Colonic mucosa (tissue), 4 donors: Measurements from ENCODE around the gene DYNC1I1. TPM values are rescaled to one million over a fixed set of nuclear protein-coding genes. Genes with fewer than 3 reads are reported as not detected.

Experiments
- DNase-seq: peaks from one replicate; pipeline ENCODE4 v3.0.0-alpha.2; 2020
- H3K27ac ChIP-seq: fragments of 200-600 bp; one replicate; pipeline ENCODE4 v1.8.0; 2021
- H3K27me3 ChIP-seq: fragments of 200-600 bp; one replicate; pipeline ENCODE4 v1.8.0; 2021
- H3K36me3 ChIP-seq: fragments of 200-600 bp; one replicate; pipeline ENCODE4 v1.8.0; 2021
- H3K4me1 ChIP-seq: fragments of 200-600 bp; one replicate; pipeline ENCODE4 v1.8.0; 2021; ENCODE audit warnings: mild to moderate bottlenecking
- H3K4me3 ChIP-seq: fragments of 200-600 bp; one replicate; pipeline ENCODE4 v1.8.0; 2021
- H3K9ac ChIP-seq, 2 donors: one replicate each; pipeline ENCODE4 v1.7.0; 2013; ENCODE audit warnings: control low read depth in 2 of 2, low read depth in 2 of 2, low read length in 2 of 2
- H3K9me3 ChIP-seq: fragments of 200-600 bp; one replicate; pipeline ENCODE4 v1.8.0; 2021
- CTCF ChIP-seq: fragments of 200-600 bp; IDR thresholded peaks from one replicate; pipeline ENCODE4 v1.8.0; 2022; ENCODE audit warnings: antibody characterized with exemption, mild to moderate bottlenecking
- intact Hi-C: fragments of 100-400 bp; cut with DNase I; formaldehyde crosslinking; loops from one replicate; pipeline ENCODE4 v1.14.1; 2022
- total RNA-seq, 2 donors: library from RNA; stranded (reverse); fragmentation: NEBNext Ultra II Directional in 1 of 2; extraction: Animal tissue kit (Norgen Biotek cat#: 25700) in 1 of 2; gene quantifications; one replicate each; pipeline ENCODE4 v1.2.1, GENCODE V29; 2021
- donor health status: healthy.
- donor health status: DM: no; HTN: no; CAD: no.
- donor health status: DM: no; HTN: no; CAD: no.

Gene DYNC1I1
- total RNA-seq, 2 donors from 2014 or later = 0.54 to 1.8 TPM

- intact Hi-C loops = no loop called here
- TF ChIP-seq CTCF = no peak
- H3K4me3 ChIP-seq = no peak overlapping the region
- no peaks in the 10 kb centered on the region for H3K4me1 ChIP-seq
- no peaks in the 10 kb centered on the region for H3K9me3 ChIP-seq
- H3K27me3 ChIP-seq = no peaks in the 10 kb centered on the region
- H3K27ac ChIP-seq = no peak overlapping the region
- H3K36me3 ChIP-seq = no peaks in the 10 kb centered on the region
- no peak overlapping the region for H3K9ac ChIP-seq
- no peak for DNase-seq
These were observed 208.4 kb downstream of the DYNC1I1 start for GRCh38 chr7:95980706-95981105.

- H3K27ac ChIP-seq = no peak overlapping the region
- no peaks in the 10 kb centered on the region for H3K4me1 ChIP-seq
- no peak for TF ChIP-seq CTCF
- H3K9me3 ChIP-seq = no peaks in the 10 kb centered on the region
- no peak overlapping the region for H3K4me3 ChIP-seq
- H3K9ac ChIP-seq = no peak overlapping the region
- DNase-seq = no peak
- intact Hi-C loops = no loop called here
- H3K36me3 ChIP-seq = no peaks in the 10 kb centered on the region
- H3K27me3 ChIP-seq = no peaks in the 10 kb centered on the region
These were observed 213.9 kb downstream of the DYNC1I1 start for GRCh38 chr7:95986178-95986764.

- H3K9ac ChIP-seq = no peak overlapping the region
- no peaks in the 10 kb centered on the region for H3K9me3 ChIP-seq
- no peaks in the 10 kb centered on the region for H3K27me3 ChIP-seq
- H3K4me3 ChIP-seq = no peak overlapping the region
- H3K27ac ChIP-seq = no peak overlapping the region
- intact Hi-C loops = no loop called here
- H3K4me1 ChIP-seq = no peaks in the 10 kb centered on the region
- DNase-seq = no peak
- TF ChIP-seq CTCF = no peak
- no peaks in the 10 kb centered on the region for H3K36me3 ChIP-seq
These were observed 216.9 kb downstream of the DYNC1I1 start for GRCh38 chr7:95989301-95989700.

- peak; percentile 13 for TF ChIP-seq CTCF
- H3K27me3 ChIP-seq = no peaks in the 10 kb centered on the region
- H3K4me3 ChIP-seq = no peak overlapping the region
- intact Hi-C loops = no loop called here
- DNase-seq = no peak
- no peaks in the 10 kb centered on the region for H3K4me1 ChIP-seq
- H3K9ac ChIP-seq = no peak overlapping the region
- no peaks in the 10 kb centered on the region for H3K9me3 ChIP-seq
- no peaks in the 10 kb centered on the region for H3K36me3 ChIP-seq
- no peak overlapping the region for H3K27ac ChIP-seq
These were observed 221.0 kb downstream of the DYNC1I1 start for GRCh38 chr7:95993380-95993779.

- no peak for TF ChIP-seq CTCF
- no peaks in the 10 kb centered on the region for H3K4me1 ChIP-seq
- no peak for DNase-seq
- H3K27ac ChIP-seq = no peak overlapping the region
- H3K9me3 ChIP-seq = no peaks in the 10 kb centered on the region
- intact Hi-C loops = no loop called here
- H3K27me3 ChIP-seq = no peaks in the 10 kb centered on the region
- no peak overlapping the region for H3K4me3 ChIP-seq
- H3K9ac ChIP-seq = no peak overlapping the region
- no peaks in the 10 kb centered on the region for H3K36me3 ChIP-seq
These were observed 223.8 kb downstream of the DYNC1I1 start for GRCh38 chr7:95996174-95996573.
